HG02970 (cell line): ENCODE data around the gene VIM.

Experiments used
- ATAC-seq: cut with Tn5 transposase; IDR thresholded peaks from one replicate; pipeline ENCODE4 v1.9.1; 2021; ENCODE audit warnings: mild to moderate bottlenecking, moderate library complexity, moderate number of reproducible peaks; ENCODE audit not compliant: unreplicated experiment, low FRiP score

The VIM gene

DNA sequence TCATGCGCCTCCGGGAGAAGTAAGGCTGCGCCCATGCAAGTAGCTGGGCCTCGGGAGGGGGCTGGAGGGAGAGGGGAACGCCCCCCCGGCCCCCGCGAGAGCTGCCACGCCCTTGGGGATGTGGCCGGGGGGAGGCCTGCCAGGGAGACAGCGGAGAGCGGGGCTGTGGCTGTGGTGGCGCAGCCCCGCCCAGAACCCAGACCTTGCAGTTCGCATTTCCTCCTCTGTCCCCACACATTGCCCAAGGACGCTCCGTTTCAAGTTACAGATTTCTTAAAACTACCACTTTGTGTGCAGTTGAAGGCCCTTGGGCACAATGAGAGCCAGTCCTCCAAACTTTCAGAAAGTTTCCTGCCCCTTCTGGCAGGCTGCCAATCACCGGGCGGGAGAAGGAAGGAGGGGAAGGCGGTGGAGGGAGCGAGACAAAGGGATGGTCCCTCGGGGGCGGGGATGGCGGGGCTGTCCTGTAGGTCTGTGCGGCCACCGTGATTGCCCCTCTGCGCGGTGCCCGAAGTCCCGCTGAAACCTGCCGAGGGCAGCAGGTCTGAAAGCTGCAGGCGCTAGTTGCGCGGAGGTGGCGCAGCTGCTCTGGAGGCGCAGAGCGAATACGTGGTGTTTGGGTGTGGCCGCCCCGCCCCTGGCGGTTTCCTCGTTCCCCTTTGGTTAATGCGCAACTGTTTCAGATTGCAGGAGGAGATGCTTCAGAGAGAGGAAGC, 2.1 kb downstream of the VIM start:
- ATAC-seq, result peak; percentile 47

DNA sequence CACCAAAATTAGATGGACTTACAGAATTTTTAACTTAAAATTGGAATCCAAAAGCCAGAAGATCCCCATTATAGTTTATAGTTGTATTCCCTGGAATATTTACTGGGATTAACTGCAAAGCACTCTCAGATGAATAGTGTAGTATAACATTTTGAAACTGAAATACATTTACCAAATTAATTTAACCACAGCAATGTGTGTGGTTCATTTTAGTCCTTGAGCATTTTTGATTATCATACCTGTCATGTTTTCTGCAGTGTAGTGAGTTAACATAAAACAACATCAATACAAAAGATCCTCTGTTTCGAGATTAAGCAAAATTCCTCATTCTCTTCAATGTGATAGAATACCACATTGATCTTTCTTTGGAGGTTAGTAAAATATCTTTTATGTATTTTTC, 3.7 kb downstream of the VIM start:
- ATAC-seq, result no peak

DNA sequence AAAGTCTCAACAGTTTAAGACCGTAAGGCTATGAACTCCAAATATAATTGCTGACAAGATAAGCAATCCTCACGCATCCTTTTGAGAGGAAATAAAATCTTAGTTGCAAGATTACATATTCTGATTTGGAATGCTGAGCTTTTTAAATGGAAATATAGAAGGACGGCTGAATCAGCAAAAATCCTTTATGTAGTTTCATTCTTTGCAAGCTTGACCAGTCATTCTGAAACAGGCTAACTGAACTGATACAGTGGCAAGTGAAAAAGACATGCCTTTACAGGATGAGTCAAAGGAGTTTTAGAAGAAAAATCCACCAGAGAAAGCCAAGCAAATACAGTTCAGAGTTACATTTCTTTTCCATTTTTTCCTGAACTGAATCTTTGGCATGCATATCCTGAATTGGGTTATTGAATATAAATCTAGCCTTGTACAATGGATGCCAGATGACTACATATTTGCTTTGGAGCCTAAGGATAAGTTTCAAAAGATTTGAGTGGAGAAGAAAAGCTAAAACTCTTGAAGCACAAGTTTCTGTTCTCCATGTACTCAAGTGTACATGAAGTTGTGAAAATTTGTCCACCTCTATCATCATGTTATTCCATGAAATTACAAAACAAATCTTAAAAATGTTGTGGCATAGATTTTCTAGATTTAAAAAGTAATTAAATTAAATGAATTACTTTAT, 4.4 kb downstream of the VIM start:
- no peak for ATAC-seq

DNA sequence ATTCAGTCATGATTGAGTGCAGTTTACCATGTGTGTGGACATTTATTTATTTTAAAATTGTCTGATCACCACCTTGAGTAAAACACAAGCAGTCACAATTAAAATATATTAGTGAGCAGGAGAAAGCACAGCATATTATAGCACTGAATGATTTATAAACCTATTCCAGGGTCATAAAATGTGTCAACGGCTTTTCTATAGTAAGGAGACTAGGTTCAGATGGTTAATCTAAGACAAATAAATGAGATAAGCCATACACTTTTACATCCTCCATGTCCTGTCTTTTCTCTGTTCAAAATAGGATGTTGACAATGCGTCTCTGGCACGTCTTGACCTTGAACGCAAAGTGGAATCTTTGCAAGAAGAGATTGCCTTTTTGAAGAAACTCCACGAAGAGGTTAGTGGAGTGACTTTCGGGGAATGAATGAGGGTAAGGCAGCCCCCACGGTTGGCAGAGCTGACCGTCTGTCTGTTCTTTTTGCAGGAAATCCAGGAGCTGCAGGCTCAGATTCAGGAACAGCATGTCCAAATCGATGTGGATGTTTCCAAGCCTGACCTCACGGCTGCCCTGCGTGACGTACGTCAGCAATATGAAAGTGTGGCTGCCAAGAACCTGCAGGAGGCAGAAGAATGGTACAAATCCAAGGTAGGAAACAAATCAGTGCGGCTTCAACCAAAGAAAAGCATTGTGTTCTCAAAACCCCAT, 5.4 kb downstream of the VIM start:
- ATAC-seq, result no peak

DNA sequence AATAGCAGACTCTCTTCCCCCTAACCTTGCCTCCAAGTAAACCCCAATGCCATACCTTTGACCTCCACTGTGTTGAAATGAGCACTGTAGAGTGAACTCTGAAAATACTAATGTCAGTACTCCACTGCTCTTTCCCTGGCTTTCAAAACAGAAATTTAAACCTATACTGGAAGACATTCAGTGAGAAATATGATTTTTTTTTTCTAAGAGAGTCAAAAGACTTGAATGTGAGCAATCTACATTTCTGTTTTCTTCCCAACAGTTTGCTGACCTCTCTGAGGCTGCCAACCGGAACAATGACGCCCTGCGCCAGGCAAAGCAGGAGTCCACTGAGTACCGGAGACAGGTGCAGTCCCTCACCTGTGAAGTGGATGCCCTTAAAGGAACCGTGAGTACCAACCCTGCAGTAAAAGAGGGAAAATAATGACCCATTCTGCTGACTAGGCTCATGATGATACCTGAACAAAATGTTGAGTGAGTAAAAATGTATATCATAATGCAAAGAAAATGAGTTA, 6.4 kb downstream of the VIM start:
- ATAC-seq, result no peak

DNA sequence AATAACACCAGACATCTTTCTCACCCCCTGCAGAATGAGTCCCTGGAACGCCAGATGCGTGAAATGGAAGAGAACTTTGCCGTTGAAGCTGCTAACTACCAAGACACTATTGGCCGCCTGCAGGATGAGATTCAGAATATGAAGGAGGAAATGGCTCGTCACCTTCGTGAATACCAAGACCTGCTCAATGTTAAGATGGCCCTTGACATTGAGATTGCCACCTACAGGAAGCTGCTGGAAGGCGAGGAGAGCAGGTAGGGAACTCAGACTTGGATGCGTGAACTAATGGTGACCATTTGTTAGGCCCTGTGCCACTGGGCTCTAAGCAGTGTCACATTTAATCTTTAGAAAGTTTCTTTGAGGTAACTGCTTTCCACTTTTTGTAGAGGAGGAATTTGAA, 7.1 kb downstream of the VIM start:
- ATAC-seq, result no peak

DNA sequence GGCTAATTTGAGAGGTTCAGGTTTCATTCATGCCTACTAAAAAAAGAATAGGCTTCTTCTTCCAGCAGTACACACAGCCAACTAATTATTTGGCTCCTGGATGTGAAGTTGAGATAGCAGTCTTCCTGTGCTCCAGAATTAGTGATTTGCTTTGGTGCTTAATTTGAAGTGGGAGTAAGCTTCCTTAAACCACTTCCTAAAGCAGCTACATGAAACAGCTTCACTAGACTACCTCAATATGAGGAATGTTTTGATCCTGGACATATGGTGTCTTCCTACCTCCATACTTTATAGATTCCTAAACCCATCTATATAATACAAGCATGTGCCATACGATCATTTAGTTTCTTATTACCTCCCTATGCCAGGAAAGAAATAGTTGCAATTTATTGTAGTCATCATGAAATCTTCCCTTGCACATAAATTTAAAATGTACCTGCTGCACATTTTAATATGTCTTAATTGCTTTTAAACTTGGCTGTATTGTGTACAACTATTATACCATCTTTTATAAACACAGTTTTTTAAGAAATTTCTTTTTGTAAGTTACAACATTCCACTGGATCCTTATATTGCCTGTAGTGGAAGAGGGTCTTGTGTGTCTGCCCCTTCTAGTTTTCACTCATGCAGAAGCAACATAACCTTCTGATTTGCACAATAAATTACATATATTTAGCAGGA, 8.6 kb downstream of the VIM start:
- ATAC-seq, result no peak

DNA sequence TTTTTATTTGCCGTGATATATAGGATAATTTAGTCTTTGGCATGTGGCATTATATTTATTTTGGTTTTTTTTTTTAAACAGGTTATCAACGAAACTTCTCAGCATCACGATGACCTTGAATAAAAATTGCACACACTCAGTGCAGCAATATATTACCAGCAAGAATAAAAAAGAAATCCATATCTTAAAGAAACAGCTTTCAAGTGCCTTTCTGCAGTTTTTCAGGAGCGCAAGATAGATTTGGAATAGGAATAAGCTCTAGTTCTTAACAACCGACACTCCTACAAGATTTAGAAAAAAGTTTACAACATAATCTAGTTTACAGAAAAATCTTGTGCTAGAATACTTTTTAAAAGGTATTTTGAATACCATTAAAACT, 9.1 kb downstream of the VIM start:
- ATAC-seq, result no peak

DNA sequence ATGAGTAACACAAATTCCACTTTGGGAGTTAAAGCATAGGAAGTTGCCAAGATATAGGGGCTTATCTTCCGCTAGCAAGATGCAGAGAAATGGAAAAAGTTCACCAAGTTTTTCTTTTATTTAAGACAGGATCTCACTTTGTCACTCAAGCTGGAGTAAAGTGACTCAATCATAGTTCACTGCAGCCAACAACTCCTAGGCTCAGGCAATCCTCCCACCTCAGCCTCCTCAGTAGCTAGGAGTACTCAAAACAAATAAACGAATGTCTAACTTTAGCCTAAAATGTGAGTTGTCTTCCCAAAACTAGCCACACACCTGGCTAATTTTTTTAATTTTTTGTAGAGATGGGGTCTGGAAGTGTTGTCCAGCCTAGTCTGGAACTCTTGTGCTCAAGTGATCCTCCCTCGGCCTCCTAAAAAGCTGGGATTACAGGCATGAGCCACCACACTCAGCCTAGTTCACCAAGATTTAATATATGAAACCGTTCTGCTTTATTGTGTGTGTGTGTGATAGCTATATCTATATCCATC, 9.9 kb downstream of the VIM start:
- no peak for ATAC-seq

DNA sequence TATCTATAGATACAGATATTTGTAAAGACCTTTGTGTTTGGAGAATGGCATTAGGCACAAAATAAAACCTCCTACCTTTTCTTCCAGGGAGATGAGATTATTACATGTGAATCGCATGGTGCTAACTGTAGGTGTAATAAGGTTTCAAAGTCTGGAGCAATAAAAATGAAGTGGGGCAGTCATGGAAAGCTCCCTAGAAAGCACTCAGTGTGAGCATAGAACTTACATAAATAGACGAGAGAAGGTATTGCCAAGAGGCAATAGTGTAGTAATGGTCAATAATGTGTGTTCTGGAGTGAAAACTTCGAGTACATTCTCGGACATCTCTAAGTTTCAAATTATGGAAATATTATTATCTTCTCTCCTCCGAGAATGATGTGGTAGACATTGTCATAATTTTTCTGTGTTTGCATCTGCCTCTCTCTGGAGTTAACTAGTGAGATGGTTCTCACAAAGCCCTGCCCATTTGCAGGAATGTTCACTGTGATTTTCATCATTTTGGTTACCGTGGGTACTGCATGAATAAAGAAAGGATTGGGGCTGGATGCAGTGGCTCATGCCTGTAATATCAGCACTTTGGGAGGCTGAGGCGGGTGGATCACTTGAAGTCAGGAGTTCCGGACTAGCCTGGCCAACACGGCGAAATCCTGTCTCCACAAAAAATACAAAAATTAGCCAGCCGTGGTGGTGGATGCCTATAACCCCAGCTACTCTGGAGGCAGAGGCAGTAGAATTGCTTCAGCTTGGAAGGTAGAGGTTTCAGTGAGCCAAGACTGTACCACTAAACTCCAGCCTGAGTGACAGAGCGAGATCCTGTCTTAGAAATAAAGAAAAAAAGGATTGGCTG, 10.6 kb downstream of the VIM start:
- ATAC-seq, result no peak

DNA sequence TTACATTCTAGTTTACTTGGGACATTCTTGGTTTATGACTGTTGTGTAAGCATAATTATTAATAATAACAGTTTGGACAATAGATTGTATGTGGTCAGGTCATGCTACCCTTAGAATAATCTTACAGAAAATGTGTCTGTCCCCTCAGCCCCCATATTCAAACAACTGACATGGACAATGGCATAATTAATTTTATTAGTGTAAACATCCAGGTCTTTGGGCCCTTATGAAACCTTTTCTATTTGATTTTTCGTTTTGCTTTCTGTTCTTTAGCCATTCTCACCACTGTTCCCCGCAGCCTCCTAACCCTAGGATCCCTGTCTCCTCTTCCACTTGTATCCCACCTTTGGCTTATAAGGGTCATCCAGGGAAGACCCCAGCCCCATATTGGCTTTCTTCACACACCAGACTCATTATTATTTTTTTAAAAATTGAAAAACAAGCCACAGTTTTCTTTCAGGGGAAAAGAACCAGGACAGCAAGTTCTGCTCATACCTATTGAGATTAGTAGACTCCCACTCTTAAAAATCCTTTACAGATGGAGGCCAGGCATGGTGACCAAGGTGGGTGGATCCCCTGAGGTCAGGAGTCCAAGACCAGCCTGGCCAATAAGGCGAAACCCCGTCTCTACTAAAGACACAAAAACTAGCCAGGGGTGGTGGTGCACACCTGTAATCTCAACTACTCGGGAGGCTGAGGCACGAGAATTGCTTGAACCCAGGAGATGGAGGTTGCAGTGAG, 11.5 kb downstream of the VIM start:
- ATAC-seq, result no peak

DNA sequence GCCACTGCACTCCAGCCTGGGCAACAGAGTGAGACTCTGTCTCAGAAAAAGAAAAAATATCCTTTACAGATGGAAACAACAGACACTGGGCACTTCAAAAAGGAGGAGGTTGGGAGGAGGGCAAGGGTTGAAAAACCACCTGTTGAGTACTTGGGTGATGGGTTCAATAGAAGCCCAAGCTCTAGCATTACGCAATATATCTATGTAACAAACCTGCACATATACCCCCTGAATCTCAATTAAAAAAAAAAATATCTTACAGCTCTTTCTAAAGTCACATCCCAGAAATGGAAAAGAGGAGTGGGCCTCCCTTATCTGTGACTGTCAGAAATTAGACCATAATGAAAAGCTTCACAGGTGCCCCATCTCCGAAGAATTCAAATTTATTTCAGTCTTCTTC, 12.1 kb downstream of the VIM start:
- no peak for ATAC-seq

DNA sequence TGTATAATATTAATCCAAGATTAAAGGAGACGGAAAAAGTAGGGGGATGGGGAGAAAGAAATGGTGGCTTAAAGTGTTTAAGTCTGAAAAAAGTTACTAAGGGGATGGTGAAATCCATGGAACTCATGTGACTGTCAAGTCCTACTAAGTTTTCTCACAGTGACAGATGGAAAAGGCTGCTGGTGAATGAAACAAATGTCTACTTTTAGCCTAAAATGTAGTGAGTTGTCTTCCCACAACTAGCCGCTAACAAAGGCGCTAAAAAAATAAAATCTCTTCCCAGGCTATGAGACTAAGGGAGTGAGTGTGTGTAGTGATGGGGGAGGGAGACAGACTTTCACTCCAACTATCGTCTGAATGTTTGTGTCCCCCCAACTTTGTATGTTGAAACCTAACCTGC, 12.6 kb downstream of the VIM start:
- ATAC-seq, result no peak

DNA sequence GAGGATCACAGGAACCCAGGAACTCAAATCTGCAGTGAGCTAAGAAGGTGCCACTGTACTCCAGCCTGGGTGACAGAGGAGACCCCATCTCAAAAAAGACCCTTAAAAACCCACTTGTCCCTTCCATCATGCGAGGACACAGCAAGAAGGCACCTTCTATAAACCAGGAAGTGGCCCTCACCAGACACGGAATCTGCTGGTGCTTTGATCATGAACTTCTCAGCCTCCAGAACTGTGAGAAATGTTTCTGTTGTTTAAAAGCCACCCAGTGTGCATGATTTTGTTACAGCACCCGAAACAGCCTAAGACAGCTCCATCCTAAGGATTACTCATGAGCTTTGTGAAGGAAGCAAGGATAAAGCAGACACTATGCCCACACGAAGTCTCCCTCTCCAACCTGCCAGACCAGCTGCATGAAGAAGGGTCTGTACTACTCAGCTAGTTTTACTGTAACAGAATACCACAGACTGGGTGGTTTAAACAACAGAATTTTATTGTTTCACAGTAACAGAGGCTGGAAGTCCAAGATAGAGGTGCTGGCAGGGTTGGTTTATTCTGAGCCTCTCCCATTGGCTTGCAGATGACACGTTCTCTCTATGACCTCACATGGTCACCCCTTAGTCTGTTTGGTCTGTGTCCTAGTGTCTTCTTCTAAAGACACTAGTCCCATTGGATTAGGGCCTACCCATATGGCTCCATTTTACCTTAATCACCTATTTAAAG, 13.7 kb downstream of the VIM start:
- no peak for ATAC-seq

DNA sequence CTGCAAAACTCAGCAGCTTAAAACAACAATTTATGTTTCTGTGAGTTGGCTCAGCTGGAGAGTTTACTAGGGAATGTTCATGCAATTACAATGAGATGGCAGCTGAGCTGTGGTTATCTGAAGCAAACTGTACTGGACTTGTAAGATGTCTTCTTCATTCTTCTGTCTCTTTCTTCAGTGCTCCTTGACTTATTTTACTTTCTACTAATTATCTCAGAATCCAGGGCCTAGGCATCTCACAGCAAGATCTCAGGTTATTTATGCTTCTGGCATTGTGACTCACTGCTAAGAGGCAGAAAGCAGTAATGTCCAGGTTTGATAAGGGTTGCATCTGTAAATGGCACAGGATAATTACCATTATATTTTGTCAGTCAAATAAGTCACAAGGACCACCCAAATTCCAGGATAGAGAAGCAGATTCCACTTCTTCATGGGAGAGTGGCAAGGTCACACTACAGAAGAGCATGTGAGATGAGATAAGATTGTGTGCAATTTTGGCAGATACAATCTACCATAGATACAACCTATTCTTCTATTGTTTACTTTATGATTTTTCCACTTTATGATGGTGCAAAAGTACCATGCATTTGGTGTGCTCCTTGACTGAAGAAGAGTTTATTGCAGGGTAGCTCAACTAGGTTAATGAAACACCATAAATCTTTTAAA, 16.8 kb downstream of the VIM start:
- no peak for ATAC-seq

DNA sequence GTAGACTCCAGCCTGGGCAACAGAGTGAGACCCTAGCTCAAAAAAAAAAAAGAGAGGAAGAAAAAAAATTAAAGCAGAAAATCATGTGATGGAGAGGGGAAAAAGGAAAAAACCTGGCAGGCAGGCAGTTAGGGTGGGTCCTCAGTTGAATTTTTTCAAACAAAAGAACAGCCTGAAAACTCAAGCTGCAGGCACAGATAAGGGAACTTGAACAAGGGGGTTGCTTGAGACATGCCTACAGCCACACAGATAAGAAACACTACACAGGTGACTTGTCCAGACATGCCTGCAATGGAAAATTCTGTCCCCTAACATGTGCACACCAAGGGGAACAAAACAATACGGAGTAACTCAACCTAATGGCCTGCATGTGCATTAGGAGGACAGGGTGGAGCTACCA, 19.2 kb downstream of the VIM start:
- no peak for ATAC-seq

DNA sequence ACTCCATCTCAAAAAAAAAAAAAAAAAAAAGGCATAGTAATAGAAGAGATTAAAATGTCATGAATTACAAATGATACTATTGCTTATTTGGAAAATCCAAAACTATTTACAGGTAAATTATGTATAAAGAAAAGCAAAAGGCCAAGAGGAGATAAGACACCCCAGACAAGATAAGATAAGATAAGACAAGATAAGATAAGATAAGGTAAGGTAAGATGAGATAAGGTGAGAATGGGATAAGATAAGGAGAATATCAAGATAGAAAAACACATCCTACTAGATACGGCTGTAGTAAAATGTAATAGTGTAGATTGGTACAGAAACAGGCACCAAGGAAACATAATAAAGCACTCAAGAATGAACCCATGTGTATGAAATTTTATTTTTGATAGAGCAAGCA, 20.9 kb downstream of the VIM start:
- ATAC-seq, result no peak

DNA sequence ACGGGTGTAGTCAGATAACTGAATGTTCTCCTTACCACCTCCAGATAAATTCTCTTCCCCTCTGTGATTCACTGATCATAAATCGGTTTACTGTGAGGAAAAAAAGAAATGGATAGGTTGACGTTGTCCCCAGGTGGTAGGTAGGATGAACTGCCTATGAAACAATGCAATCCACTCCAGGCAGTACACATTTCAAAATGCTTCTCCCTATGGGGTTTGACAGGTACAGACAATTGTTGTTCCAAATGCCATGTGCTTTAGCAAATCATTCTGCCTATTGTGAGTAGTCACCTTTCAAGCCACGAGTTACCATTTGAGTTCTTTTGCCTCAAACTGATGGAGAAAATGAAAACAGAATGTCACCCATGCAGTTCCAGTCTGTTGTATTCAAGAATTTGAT, 21.8 kb downstream of the VIM start:
- ATAC-seq, result no peak
